ES-I3 (cell line): ENCODE results near the gene CBFA2T2.

ENCODE experiments used
- H3K36me3 ChIP-seq: 2 replicates; pipeline ENCODE4 v1.6.1; 2013; ENCODE audit warnings: mild to moderate bottlenecking, low read length, control low read depth, moderate library complexity; ENCODE audit not compliant: insufficient read depth
- H3K4me1 ChIP-seq: 2 replicates; pipeline ENCODE4 v1.6.1; 2013; ENCODE audit warnings: mild to moderate bottlenecking, control low read depth, low read length; ENCODE audit not compliant: insufficient read depth
- H3K9ac ChIP-seq: 2 replicates; pipeline ENCODE4 v1.6.1; 2013; ENCODE audit warnings: low read depth, mild to moderate bottlenecking, low read length, moderate library complexity
- H3K9me3 ChIP-seq: 2 replicates; pipeline ENCODE4 v1.6.1; 2013; ENCODE audit warnings: mild to moderate bottlenecking, low read length, moderate library complexity; ENCODE audit not compliant: control insufficient read depth, insufficient read depth

The CBFA2T2 gene

DNA sequence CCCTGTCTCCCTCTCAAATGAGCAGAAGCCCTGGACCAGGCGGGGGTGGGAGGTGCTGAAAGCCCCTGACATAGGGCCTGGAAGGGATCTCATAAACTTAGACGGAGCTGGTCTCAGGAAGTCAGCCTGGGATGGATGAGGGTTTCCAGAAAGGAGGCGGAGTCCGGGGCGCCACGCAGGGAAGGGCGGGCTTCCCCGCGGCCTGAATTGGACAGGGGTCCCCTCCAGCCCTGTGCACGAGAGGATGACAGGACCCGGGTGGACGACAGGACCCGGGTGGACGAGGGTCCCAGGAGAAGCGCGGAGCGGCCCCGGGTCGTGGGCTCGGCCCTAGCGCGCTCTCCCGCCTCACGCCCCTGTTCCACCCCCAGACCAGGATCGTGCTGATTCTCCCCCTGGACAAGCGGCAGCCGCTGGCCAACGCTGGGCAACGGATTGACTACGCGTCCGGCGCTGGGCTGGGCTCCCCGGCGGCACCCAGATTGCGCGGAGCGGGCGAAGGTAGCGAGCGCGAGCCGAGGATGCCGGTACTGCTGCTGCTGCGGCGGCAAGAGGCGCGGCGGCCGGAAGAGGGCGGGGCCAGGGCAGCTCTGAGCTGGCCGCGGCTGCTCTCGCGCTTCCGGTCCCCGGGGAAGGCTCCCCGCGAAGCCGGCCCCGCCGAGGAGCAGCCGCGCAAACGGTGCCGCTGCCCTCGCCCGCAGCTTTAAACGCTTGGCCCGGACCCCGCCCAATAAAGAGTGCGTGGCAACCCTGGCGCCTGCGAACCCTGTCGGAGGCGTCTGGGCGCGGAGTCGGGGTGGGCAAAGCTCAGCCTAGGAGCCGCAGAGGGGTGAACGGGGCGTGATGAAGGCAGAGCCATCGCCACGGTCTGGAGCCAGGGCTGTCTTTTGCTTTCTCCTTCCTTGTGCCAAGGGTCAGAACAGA, 173.5 kb downstream of the CBFA2T2 start:
- Histone ChIP-seq H3K4me1 (peaks cover 10% of the 10 kb centered on the region; the same call in 1 of the 2 replicates), H3K9me3 (no peaks in the 10 kb centered on the region), H3K9ac (peak overlapping the region; percentile 56), H3K36me3 (no peaks in the 10 kb centered on the region)

DNA sequence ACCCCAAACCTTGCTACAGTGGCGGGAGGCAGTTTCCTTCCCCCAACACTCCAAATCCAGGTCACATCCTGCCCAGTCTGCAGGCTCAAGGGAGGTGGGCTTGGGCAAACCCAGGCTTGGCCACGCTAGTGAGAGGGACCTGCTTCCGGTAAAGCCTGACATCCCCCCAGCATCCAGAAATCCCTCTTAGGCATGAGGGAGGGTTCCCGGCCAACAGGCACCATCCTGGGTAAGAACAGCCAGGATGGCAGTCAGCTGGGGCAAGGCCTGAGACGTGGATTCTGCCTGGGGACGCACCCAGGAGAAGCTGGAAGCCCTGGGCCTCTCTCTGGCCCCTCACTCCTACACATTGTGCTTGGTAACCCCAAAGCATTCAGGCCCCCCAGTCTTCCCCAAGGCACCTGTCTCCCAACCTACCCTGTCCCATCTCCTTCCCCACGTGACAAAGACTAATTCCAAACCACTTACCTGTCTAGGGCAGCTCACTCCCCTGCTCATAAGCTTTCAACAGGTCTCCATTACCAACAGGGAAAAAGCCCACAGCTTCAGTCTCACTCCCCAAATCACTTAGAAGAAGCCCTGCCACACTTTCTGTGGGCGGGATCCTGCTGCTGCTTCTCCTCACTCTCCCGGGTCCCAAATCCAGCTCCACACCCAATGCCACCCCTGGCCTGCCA, 174.3 kb downstream of the CBFA2T2 start:
- Histone ChIP-seq H3K36me3 (no peaks in the 10 kb centered on the region), H3K9ac (peak overlapping the region; percentile 56), H3K9me3 (no peaks in the 10 kb centered on the region), H3K4me1 (peaks cover 10% of the 10 kb centered on the region; the same call in 1 of the 2 replicates)

DNA sequence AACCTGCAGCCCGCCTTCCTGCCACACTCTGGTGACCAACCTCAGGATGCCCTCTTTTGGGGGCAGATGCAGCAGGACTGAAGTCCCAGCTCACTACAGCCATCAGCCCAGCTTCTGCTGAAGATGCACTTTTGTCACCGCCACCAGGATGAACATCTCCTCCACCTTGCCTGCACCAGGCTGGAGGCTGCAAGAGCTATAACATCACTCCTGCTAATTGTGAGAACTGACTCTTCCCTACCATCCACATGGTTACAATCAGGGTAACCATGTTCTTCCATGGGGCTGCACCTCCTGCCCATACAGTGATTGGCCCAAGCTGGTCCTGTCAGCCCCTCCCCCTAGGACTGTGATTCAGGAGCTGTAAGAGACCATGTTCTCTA, 174.9 kb downstream of the CBFA2T2 start:
- Histone ChIP-seq H3K4me1 (peaks cover 10% of the 10 kb centered on the region; the same call in 1 of the 2 replicates), H3K9ac (no peak overlapping the region), H3K9me3 (no peaks in the 10 kb centered on the region), H3K36me3 (no peaks in the 10 kb centered on the region)

DNA sequence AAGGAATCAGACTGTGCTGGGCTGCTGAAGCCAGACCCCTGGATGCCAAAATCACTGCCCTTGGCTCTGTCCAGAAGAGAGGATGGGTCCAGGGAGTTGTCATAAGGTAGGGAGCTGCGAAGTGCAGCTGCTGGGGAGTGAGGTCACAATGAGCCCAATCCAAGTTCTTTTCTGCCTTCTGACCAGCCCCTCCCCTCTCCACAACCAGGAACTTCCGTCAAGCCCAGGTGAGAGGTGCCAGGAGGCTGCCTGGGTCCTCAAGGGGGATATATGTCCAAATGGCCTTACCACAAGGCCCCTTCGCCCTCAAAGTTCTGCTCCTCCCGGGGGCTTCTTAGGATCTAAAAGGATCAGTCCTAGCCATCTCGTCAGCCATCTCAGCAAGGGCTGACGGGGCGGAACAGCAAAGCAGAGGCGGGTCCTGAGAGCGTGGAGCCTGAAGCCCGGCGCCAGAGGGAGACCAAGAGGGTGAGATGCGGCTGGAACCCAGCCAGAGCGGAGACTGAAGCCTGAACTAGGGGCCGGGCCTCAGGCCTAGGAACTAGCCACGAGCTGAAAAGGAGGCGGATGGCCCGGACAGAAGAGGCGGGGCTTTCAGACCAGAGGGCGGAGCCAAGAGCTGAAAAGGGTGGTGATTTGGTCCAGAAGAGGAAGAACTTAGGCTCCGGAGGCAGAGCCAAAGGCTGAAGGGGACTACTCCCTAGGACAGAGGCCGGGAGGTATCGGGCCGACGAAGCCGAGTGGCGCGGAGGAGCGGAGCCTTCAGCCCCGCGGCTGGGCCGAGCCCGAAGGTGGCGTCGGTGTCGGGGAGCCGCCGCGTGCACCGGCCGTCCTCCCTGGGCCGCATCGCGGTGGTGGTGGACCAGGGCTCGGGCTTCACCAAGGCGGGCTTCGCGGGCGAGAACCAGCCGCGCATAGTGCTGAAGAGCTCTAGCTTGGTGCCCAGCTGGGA, 176.7 kb downstream of the CBFA2T2 start, which contains the start of gene ACTL10:
Gene ACTL10, plus strand, starts transcription at position 651 of the 952 bp plus-strand sequence. CDS start 555 bp downstream, outside the sequence.
- peaks cover 10% of the 10 kb centered on the region; the same call in 1 of the 2 replicates for H3K4me1 ChIP-seq
- H3K9me3 ChIP-seq: no peaks in the 10 kb centered on the region
- H3K9ac ChIP-seq: peak within 1 kb of the TSS; percentile 65
- H3K36me3 ChIP-seq: 0 out of 2 replicates have a peak, but pooled peaks cover 7% of the 10 kb centered on the region

DNA sequence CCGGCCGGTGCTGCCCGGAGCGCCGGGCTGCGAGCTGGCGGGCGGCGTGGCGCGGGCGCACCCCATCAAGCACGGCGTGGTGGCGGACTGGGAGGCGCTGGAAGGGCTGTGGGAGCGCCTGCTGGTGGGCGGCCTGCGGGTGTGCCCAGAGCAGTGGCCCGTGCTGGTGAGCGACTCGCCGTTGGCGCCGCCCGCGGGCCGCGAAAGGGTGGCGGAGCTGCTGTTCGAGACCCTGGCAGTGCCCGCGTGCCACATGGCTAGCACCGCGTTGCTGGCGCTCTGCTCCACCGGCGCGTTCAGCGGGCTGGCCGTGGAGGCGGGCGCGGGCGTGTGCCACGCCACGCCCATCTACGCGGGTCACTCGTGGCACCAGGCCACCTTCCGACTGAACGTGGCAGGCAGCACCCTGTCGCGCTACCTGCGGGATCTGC, 177.4 kb downstream of the CBFA2T2 start:
- 0 out of 2 replicates have a peak, but pooled peaks cover 11% of the 10 kb centered on the region for H3K36me3 ChIP-seq
- peaks cover 10% of the 10 kb centered on the region; the same call in 1 of the 2 replicates for H3K4me1 ChIP-seq
- no peaks in the 10 kb centered on the region for H3K9me3 ChIP-seq
- H3K9ac ChIP-seq: peak overlapping the region; percentile 65; the same call in 1 of the 2 replicates

DNA sequence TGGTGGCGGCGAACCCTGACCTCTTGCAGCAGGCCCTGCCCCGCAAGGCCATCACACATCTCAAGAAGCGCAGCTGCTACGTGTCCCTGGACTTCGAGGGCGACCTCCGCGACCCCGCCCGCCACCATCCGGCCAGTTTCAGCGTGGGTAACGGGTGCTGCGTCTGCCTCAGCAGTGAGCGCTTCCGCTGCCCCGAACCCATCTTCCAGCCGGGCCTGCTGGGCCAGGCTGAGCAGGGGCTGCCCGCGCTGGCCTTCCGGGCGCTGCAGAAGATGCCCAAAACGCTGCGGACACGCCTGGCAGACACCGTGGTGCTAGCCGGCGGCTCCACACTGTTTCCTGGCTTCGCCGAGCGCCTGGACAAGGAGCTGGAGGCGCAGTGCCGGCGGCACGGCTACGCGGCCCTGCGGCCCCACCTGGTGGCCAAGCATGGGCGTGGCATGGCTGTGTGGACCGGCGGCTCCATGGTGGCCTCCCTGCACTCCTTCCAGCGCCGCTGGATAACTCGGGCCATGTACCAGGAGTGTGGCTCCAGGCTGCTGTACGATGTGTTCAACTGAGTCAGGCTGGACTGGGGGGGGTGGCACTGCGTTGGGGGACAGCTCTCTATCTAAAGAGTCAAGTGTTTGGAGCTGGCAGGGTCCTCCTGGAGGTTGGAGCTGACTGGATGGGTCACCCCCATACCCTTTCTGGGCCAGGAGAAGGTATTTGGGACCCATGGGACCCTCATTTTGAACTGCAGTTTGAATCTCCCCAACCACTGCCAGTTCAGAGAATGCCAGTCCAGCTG, 178.0 kb downstream of the CBFA2T2 start:
- 0 out of 2 replicates have a peak, but pooled peaks cover 11% of the 10 kb centered on the region for H3K36me3 ChIP-seq
- H3K4me1 ChIP-seq: peaks cover 10% of the 10 kb centered on the region
- peak overlapping the region; percentile 65; the same call in 1 of the 2 replicates for H3K9ac ChIP-seq
- H3K9me3 ChIP-seq: no peaks in the 10 kb centered on the region

DNA sequence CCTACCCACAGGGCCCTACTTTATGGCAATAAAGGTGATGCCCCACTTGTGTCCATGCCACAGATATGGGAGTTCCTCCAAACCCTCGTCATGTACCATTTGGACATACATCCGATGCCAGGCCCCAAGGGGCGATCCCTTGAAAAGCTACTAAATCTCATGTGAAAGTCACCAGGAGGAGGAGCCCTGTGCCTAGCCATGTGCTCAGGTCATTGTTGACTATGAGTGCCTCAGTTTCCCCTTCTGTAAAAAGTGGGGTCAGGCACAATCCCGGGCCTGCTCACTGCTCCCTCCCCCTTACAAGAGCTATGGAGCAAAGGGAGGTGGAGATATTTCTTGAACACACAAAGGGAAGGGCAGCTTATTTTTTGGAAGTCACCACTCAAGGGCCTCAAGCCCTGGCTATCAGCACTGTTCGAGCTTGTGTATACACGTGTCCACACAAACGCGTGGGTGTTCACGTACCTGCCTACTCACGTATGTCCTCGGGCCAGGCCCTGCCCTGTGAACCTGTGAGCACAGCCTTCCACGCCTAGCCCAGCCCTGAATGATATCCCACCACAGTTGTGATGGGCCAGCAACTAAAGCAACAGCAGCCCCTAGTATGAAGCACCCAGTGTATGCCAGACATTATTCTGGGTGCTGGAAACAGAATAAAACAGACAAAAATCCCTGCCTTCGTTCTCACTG, 178.7 kb downstream of the CBFA2T2 start:
- H3K4me1 ChIP-seq: peaks cover 14% of the 10 kb centered on the region
- no peak overlapping the region for H3K9ac ChIP-seq
- no peaks in the 10 kb centered on the region for H3K9me3 ChIP-seq
- 0 out of 2 replicates have a peak, but pooled peaks cover 11% of the 10 kb centered on the region for H3K36me3 ChIP-seq

DNA sequence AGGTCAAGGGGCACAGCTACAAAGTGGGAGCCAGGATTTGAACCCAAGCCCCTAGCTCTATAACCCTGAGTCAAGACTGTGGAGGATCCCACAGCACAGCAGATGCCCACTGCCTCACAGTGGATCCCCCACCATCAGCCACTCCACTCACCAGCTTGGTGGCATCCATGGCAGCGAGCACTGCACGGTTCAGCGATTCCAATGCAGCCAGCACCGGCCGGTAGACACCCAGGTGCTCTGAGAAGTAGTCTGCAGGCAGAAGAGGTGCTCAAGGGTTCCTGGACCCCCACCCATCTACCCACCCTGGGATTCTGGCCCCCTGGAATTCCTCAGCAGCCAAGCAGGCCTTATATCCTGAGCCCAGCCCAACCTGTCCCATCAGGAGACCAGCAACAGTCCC, 179.3 kb downstream of the CBFA2T2 start:
- Histone ChIP-seq H3K4me1 (peaks cover 14% of the 10 kb centered on the region), H3K36me3 (0 out of 2 replicates have a peak, but pooled peaks cover 11% of the 10 kb centered on the region), H3K9me3 (no peaks in the 10 kb centered on the region), H3K9ac (no peak overlapping the region)

DNA sequence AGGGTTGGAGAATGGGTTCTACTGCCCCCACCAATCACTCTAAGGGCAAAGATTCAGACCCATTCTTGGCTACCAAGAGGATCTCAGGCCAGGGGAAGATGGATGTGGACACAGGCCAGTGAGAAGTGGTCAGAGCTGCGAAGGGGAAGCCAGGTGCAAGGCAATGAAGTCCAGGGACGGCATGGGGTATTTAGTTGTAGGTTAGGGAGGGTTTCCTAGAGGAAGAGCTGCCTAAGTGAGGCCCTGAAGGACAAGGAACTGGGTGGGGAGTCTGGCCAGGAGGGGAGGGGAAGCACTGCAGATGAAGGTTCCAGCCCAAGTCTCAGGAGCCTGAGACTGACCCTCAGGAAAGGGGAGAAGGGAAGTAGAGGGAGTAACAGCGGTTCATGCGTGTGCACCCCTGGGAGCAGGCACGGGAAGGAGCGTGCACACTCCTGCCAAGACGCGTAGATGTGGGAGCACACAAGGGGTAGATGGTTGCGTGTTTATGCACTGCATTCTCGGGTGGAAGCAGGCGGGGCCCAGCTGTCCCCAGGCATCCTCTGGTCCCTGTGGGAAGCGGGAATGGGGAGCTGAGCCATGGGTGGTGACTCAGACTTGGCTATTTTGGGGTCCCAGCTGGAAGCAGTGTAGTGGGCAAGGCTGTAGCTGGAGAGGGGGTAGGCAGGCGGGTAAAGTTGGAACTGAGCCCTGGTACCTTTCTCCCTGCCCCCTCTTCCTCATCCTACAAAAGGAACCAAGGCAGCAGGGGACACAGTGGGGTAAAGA, 180.2 kb downstream of the CBFA2T2 start:
- peaks cover 12% of the 10 kb centered on the region for H3K4me1 ChIP-seq
- no peak overlapping the region for H3K9ac ChIP-seq
- 0 out of 2 replicates have a peak, but pooled peaks cover 11% of the 10 kb centered on the region for H3K36me3 ChIP-seq
- H3K9me3 ChIP-seq: no peaks in the 10 kb centered on the region

DNA sequence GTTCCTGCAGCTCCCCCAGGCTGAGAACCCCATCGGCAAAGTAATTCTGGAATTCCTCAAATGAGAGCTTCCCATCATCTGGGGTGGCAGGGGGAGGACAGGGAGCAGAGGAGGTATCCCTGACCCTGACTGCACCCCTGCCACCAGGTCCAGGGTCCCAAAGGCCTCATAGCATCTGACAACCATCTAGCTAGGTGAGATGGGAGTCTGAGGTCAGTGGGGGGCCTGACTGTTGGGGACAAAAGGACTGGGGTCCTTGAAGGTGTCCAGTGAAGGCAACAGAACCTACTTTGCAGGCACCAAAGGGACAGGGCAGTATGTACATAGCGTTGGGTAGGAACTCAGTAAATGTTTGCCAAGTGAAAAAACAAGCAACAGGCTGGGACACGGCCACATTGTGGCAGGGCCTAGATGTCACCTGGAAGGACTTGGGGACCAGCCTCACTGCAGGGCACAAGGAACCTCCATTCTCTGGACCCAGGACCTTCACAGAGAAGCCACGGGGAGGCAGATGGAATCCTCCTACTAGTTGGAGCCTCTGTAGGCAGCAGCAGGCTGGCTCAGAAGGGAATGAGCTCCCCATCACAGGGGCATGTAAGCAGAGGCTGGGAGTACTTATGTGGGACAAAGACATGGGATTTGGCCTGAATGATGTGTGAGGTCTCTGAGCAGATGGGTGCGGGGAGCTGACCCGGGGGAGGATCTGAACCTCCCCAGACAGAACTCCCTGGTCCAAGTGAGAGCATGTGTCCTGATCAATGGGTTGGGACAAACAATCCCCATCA, 181.0 kb downstream of the CBFA2T2 start:
- Histone ChIP-seq H3K4me1 (peaks cover 19% of the 10 kb centered on the region), H3K9ac (no peak overlapping the region), H3K9me3 (no peaks in the 10 kb centered on the region), H3K36me3 (0 out of 2 replicates have a peak, but pooled peaks cover 11% of the 10 kb centered on the region)

DNA sequence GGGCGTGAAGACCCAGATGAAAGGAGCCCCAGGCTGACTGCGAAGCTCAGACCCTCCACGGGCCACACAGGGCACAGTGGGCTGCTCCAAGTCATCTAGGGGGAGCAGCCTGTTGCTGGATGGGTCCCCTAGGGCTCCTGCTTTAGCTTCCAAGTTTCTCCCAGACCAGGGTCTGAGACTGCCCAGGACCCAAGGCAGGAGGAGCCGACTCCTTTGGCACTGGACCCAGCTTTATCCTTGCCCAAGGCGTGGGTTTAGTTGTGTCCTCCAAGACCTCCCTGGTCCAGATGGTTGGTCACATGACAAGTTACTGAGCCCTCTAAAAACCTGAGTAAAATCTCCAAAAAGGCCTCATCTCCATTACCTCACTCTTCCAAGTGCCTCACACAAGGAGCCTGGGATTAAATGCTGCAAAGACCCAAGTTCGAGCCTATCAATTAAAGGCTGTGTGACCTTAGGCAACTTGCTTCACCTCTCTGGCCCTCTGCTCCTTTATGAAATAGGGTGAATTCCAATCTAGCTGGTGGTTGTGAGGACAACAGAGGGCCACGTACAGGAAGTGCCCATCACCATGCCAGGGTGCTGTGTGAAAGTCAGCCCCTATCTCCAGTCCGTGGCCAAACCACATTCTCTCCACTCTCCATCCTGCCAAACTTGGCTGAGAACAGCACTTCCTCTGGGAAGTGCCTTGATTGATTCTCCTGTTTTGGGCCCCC, 181.8 kb downstream of the CBFA2T2 start:
- Histone ChIP-seq H3K4me1 (peaks cover 19% of the 10 kb centered on the region), H3K36me3 (peaks cover 11% of the 10 kb centered on the region; the same call in 1 of the 2 replicates), H3K9ac (no peak overlapping the region), H3K9me3 (no peaks in the 10 kb centered on the region)
